GM18498 (cell line): ENCODE results near the gene GMNN.

Experiments used
- ATAC-seq: cut with Tn5 transposase; IDR thresholded peaks from one replicate; pipeline ENCODE4 v1.9.1; 2021; ENCODE audit warnings: mild to moderate bottlenecking, moderate library complexity; ENCODE audit not compliant: unreplicated experiment

Gene GMNN

DNA sequence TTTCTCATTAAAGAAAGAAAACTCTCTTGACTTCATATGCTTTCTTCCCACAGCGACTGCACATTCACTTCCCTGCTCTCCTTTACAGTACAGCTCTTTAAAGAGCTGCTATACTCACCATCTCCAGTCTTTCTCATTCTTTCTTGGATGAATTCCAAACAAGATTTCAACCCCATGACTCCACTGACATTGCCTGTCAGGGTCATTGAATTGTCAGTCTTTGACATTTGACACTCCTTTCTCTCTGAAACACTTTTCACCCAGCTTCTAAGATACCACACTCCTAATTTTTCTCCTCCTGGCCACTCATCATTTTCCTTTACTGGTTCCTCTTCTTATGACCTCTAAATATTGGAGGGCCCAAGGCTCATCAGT lies 24.8 kb downstream of the GMNN start:
- no peak for ATAC-seq

DNA sequence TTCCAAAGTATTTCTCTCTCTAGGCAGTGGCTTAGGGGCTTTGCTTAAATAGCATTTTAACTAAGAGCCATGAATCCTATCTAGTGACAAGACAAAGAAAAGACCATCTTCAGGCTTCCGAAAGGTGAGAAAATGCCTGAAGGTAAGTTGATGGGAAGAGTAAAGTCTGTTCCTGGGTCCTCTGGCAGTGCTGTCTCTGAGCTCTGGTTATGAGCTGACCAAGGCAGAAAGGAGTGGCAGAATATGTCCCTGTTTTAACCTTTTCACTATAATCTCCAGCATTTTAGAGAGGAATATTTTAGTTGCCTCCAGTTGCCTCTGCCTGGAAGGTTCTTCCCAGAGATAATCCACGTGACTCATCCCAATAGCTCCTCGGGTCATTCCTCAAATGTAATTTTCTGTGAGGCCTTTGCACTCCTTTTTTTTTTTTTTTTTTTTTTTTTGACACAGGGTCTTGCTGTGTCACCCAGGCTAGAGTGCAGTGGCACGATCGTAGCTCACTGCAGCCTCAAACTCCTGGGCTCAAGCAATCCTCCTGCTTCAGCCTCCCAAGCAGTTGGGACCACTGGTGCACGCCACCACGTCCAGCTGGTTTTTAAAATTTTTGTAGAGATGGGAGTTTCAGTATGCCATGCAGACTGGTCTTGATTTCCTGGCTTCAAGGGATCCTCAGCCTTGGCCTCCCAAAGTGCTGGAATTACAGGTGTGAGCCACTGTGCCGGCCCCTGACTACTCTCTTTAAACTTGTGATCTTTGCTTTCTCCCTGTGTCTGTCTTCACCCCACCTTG lies 27.7 kb downstream of the GMNN start:
- no peak for ATAC-seq

DNA sequence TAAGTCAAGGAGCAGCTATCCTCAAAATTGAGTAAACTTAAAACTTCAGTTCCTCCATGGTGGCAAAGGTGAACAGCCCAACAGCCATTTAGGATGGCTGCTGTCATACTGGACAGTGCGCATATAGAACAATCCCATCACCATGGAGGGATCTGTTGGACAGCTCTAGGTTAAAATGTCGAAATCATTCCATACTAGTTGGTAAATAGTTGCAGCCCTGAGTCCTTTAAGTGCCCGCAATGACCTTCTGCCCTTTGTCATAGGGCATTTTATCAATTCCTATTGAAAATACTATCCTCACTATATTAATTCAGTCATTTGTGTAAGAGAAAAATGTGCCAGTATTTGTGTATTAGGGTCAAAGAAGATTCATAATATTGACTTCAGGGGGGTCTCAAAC lies 32.8 kb downstream of the GMNN start:
- ATAC-seq = no peak

DNA sequence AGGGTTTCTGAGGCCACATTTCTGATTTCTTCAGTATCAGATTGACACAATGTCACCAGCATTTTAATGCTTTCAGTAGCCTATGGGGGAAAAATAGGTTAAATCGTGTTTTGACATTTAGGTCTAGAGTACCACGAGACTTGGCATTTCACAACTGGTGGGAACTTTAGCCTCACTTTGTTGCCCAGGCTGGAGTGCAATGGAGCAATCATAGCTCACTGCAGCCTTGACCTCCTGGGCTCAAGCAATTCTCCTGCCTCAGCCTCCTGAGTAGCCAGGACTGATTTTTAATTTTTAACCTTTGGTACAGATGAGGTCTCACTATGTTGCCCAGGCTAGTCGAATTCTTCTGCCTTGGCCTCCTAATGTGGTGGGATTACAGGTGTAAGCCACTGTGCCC lies 35.0 kb downstream of the GMNN start:
- no peak for ATAC-seq

DNA sequence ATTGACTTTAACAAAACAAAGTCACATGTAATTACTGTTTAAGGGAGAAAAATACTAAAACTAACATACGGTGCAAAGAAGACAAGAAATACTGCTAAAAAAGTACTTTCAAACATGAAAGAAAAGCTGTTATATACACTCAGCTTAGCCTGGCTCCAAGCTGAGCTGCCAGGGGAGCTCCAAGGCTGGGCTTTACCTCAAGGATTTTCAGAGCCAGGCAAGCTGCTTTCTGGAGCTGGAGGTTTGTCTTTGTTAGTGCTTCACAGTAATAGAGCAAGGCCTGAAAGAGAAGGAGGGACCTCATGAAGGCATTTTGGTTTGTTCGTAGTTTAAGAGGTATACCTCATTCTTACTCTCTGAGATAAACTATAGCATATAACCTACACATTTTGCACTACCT lies 43.6 kb downstream of the GMNN start:
- no peak for ATAC-seq

DNA sequence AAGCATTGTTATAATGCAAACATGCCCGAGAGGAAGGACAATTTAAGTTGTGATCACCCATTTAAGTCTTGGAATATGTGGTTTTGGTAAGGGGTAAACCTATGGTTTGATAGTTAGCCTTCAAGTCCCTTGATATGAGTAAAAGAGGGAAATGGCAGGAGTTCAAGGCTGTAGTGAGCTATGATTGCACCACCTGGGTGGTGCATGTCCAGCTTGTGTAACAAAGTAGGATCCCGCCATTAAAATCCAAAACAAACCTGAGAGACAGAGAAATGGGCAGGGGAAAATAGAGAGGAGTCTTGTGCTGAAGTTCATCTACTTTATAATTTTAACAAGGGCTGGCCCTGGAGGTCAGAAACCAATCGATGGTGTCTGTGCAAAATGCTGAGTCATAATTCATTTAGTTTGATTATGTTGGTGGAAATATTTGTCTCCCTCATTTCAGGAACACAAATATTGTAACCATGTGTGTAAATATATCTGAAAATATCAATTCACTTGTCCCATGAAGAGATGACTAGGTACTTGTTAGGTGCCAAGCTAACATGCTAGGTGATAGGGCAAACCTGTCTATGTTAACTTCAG lies 47.2 kb downstream of the GMNN start:
- no peak for ATAC-seq

DNA sequence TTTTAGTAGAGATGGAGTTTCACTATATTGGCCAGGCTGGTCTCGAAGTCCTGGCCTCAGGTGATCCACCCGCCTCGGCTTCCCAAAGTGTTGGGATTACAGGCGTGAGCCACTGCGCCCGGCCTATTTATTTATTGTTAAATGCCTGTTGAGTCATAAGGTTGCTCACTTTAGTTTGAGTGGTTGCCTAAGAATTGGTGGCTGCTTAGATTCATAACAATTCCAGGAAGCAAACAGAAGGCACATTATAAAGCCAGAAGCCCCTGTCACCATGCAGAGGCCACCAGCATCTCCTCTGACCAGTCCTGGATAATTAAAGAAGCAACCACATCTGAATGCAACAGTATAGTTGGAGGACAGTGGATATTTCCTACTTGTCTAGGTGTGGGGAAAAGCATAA lies 48.0 kb downstream of the GMNN start:
- no peak for ATAC-seq

DNA sequence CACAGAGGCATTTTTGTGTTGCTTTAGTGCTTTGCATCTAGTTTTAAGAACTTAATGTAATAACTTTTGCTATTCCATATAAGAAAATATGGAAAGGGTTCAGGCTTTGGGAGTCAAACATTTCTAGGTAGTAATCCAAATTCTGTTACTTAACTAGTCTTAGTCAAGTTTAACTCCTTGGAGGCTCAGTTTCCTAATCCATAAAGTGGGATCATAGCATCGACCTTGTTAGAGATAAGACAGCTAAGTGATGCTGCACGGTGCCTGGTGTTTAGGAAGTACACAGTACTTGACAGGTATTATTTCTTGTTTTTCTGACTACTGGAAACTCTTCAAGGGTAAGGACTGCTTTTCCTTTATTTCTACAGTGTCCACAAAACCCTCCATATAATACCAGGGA lies 48.4 kb downstream of the GMNN start:
- no peak for ATAC-seq

DNA sequence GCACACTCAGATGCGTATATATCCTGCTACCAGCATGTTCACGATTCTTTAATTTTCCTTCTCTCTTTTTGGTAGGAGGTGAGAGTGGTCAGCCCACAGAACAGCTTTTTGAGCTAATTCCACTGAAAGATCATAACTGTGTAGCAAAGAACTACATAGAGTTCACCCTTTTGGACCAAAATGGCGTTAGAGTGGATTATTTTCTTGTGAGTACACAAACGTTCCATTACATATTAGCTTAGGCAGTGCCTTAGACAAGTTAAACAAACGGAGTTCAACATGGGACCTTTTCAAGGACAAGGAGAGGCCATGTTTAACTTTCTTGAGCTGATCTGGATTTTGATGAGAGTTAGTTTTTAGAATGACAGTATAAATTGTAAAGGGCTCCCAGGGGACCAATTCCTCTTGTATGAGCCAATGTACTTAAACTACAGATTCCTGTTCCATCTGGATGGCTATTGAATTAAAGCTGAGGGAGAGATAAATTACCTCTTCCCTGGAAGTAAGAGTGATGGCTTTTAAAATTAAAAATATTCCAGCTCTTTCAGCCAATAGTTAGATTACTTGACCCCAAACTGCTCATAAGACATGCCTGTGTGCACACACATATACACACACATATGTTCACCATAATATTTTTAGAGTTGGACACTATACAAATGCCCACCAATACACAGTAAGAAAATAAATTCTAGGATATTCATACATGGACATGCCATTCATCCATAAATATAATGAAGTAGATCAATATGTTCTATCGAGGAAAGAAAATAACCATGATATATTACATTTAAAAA lies 49.6 kb downstream of the GMNN start:
- ATAC-seq = no peak

DNA sequence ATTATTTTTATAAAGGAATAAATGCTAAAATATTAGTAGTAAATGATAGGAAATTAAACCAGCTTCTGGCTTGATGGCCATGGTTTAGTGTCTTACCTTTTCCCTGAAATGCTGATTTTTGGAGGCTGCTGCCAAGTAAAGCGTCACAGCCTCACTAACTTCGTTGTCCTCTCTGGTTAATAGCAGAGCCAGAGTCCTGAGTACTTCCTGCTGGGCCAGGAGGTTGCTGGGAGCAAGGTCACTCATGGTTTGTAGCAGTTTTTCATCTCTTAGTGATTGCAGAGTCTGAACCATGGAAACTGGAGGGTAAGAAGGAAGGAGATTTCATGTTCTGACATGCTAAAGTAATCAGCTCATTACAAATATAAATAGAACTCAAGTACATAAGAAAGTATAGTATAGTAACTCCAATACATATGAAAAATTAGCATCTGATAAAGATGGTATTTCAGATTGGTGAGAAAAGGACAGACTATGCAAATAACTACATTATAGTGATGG lies 50.4 kb downstream of the GMNN start:
- ATAC-seq = no peak

DNA sequence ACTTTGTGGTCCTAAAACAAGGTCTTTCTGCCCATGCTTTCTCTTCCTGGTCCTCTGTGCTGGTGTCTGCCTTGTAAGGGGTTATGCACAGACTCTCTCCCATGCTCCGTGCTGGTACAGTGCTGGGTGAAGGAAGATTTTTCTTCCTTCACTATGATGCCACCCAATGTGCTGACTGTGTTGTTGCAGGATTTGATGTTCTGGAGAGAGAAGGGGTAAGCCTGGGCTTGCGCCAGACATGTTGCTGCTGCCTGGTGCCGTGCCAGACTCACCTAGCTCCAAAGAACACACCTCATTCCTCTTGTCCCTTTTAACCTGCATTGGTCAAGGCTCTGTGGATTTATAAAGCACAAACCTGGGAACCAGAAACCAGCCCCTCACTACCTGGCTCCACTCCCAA lies 52.4 kb downstream of the GMNN start:
- ATAC-seq = no peak

DNA sequence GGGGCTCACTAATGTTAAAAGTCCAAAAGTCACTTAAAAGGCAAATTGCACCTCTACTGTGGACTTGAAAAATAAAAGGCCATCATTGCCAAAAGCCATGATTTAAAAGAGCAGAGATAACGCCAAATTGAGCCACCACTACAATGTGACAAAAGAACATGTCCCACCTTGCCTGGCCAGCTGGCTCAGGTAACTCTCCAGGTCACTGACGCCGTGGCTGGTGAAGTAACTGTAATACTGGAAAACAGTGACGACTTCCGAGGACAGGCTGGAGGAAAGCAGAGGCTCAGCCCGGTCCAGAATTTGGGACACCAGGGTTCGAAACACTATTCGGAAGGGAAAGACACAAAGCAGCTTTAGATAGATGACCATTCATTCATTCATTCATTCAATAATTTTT lies 53.2 kb downstream of the GMNN start:
- ATAC-seq = no peak

DNA sequence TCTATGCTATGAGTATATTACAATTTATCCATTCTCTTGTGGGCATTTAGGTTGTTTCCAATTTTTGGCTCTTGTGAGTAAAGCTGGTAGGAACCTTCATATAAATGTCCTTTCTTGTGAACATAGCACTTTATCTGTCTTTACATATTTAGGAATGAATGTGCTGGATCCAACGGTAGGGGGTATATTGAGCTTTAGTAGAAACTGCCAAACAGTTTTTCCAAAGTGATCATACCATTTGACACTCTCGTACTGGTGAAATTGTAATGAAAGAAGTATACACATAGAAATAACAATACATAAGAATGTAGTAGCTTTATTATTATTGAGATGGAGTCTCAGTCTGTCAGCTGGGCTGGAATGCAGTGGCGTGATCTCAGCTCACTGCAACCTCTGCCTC lies 54.9 kb downstream of the GMNN start:
- no peak for ATAC-seq

DNA sequence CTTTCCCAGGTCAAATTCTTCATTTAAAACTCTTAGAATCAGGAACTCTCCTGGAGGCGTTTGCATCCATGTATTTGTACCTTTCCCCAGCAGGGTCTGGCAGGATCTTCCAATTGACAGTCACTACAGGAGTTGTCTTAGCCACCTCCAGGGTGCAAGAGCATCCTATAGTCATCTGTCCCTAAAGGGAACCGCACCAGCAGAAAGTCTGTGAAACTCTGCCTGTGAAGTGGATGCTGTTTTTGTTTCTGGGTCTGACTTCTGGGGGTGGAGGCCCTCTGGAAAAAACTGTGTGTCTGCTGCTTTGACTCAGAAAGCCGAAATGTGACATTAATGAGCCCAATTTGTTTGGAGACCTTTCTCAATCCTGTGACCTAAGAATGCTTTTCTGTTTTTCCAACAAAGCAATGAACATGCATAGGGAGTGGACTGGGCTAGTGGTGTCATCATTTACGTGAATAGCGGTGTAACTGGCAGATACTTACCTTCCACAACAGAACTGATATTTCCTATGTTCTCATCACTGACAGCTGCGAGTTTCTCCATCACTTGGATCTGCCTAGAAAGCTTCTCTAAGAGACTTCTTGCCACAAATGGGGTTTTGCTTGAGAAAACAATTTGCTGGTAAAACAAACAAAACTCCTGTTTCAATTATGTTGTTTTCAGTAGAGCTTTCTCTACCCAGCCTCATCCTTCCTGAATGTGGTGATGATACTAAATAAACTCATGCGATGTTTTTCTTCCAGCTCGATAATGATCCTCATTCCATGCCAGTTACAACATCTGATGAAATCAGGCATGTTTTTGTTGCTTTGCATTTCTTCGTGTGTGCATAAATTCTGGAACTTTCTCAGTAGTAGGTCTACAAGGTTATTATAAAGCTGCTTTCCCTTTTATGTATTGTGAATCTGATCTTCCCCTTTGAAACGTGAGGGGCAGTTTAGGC lies 57.3 kb downstream of the GMNN start:
- no peak for ATAC-seq

DNA sequence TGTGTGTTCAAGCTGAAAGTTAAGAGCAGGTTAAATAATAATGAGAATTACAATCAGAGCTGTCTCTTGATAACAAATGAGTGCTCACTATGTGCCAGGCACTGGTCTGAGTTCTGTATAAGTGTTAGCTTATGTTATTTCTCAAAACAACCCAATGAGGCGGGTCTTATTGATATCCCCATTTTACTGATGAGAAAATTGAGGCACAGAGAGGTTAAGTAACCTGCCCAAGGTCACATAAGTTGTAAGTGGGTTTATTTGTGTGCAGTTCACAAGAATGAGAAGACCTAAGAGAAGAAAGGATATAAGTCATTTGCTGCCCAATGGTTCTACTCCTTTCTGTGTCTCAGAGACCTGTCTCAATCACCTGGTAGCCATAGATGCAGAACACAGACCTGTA lies 58.1 kb downstream of the GMNN start:
- ATAC-seq = no peak

DNA sequence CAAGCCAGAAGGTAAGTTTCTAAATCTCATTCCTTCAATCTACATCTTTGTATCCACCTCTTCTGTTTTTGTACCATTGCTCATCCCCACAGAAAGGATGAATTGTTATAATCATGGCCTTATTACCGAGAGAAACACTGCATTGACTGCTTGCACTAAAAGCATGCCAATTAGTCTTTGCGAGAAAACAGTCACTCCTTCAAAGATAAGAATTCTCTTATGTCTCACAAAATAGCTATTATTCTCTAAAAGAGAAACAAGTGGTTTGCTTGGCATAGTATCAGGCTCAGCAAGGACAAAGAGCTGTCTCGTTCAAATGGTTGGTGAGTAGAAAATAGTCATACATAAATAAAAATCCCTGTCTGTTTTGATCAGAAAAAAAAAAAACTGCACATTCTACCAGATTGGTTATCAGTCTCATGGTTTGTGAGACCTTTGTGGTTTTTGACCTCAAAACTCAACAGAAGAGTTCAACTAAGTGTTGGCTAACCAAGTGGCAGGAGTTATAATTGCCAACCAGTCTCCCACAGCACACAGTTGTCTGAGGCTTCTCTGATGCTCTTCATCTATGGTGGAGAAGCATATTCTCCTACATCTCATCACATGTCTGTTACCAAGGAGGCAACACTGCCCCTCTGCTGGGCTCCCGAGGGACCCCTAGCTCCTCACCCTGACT lies 59.1 kb downstream of the GMNN start:
- no peak for ATAC-seq
